Stimulated activated CD4-positive, alpha-beta T cell treated with anti-CD3 and anti-CD28 coated beads, Interleukin-12 subunit alpha, Interleukin-12 subunit beta, amount 100 ng/mL, for 4 hours (primary cell): ENCODE data around the gene RBPJL.

Experiments used
- DNase-seq: peaks from one replicate; pipeline ENCODE4 v3.0.0-alpha.2; 2020

The RBPJL gene

DNA sequence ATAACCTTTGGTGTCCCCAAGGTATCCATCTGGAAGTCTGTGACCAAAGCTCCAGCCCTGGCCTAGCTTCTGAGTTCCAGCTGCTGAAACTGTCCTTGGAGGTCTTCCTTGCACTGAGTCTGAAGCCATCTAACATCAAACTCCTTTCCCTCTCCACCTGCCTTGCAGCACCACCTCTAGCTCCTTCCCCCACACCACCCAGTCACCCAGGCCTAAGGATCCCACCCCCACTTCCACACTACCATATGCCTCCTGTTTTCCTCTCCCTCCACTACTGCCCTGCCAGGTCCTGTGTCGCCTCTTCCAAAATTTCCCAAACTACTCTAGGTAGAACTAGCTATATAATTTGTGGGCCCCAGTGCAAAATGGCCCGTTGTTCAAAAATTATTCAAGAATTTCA, 12.3 kb downstream of the RBPJL start:
- DNase-seq = no peak

DNA sequence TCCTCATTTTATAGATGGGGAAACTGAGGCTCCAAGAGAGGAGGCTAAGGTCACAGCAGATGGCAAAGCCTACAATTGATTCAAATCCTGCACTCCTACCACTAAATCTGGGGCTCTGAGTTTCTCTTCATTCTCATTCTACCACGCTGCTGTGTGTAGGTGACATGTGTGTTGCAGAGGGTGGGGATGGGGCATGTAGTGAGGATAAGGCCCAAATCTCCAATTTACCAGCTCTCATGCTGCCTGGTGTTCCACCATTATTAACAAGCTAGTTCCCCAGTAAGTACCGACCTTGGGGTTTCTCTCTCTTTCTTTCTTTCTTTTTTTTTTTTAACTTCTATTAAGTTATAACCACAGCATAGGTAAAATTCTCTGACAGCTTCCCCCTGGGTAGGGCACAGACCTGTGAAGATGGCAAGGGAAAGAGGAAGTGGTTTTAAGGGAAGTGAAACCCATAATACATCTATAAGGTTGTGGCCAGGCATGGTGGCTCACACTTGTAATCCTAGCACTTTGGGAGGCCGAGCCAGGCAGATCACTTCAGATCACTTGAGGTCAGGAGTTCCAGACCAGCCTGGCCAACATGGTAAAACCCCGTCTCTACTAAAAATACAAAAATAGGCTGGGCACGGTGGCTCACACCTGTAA, 14.4 kb downstream of the RBPJL start:
- DNase-seq = no peak

DNA sequence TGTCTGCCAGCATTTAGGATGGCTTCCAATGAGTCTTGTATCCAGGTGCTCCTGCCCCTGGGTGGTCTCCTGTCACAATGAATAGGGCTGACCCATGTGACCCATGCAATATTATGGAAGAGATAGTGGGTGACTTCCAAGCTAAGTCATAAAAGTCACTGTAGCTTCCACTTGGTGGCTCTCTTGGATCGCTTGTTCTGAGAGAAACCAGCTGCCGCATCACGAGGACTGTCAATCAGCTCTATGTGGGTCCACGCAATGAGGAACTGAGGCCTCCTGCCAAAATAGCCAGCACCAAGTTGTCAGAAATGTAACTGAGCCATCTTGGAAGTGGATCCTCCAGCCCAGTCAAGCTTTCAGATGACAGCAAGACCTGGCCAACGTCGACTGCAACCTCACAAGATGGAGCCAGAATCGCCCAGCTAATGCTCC, 16.3 kb downstream of the RBPJL start:
- no peak for DNase-seq

DNA sequence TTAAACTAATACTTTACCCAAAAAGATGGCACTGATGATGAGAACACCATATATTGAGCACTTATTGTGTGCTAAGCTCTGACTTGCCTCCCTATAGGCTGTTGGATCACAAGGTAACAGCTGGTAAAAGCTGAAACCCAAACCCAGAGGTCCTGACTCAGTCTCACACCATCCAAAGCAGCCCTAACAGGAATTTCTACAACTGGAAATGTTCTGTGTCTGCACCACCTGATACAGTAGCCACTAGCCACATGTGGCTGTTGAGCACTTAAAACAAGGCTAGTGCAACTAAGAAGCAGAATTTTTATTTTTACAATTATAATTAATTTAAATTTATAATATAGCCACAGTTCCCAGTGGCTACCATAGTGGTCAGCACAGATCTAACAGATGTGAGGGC, 17.1 kb downstream of the RBPJL start:
- no peak for DNase-seq

DNA sequence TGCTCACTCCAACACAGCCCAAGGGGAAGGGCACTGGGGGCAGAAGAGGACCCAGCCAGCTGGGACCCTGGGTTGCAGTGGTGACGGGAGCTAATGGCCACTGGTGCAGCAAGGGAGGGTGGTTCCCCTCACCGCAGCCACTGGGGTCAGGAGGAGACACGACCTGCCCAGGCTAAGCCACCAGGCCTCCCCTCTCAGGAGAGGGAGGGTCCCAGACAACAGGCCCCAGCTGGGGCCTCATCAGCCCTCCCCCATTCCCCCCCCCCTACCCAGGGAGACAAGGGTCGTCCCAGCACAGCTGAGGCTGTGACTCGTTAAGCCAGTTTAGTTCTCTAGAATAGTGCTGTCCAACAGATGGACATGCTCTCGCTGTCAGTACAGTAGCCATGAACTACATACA, 18.7 kb downstream of the RBPJL start:
- DNase-seq = no peak

DNA sequence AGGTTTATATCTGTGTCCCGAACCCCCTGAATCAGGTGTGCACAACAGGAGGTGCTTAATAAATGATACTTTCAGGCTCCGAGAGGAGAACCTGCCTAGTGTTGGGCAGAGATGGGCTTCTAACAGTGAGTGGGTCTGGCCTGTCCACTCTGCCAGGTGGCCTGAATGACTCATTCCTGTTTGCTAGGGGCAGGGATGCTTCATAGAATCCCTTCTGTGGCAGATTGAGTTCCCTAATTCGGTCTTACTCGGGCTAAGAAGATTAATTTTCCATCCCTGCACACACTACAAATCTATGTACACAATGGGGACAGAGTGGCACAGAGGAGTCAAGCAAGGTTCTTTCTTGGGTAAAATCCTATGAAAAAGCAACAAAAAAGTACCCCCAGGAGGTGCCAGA, 21.8 kb downstream of the RBPJL start:
- no peak for DNase-seq

DNA sequence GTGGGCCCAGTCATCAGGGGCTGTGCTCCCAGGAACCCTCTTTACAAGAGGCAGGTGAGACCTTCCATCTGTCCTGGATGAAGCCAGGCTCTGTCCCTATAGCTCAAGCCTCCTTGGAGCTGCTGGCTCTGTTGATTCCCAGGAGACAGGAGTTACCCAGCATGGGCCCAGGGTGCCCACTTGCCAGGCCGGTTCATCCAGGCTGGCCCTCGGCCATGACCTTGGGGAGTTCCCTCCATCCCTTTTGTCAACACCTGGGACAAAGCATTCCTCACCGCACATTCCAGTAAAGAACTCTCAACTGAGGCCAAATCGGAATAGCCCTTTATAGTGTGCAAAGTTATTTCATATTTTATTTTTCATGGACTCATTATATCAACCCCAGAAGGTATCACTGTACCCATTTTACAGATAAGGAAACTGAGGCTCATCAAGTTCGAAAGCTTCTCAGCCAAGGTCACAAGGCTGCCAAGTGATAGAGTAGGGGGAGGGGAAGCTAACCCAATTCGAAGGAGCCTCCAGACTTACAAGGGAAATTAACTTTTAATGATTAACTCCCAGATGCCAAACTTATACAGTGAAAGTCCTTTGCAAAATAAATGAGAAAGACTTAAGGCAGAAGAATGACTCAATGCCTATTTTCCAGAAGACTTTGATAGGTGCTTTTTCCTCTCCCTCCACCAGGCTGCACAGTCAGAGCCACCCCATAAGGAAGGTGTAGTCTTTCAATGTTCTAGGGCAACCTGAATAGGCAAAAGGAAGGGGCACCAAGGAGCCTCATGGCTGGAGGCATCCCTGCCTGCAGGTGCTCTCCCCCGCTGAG, 23.1 kb downstream of the RBPJL start:
- no peak for DNase-seq

DNA sequence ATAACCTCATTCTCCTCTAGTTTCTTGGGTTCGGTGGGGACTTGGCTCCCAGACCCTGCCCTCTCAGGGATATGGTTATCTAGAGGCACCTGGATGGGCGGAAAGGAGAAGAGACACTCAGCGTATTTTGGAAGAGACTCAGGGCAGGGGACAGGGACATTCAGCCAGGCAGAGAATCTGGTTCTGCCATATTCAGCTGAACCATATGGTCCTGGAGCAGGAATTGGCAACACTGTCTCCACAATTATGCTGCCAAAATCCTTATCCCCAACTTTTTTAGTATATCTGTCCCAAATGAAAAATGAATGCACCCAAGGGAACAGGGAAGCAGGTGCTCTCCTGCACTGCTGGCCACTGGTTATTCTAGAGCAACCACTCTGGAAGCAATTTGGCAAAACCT, 23.8 kb downstream of the RBPJL start:
- no peak for DNase-seq

DNA sequence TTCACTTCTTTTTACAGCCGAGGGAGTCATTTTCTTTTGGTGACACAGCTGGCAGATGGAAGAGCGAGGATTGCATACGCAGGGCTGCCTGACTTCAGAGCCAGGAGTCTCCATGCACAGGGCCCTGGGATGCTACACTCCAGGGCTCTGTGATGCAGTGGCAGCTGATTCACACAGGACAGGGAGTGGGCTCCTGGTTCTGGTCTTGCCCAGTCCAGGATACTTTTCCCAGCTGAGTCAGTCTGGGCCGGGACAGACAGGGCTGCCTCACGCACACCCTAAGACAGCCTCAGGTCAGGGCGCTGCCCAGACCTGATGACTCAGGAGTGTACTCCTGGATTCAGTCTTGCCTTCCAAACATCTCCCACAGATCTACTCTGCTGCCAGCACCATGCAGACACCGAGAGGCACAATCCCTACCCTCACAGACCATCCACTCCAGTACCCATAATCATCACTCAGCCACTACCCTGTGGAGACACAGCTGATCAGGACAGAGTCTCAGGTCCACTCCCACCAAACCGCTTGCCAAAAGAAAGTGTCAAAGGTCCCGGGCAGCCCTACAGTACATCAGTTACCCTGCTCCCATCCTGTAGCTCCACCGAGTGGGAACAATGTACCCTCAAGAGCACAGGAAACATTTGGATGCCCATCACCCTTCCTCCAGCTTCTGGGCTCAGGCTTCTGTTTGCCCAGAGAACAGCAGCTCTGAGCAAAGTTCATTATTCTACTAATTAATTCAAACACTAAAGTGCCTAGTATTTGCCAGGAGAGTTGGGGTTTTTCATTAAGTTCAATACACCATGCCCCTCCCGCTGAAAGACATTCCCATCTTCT, 30.1 kb downstream of the RBPJL start:
- DNase-seq = no peak

DNA sequence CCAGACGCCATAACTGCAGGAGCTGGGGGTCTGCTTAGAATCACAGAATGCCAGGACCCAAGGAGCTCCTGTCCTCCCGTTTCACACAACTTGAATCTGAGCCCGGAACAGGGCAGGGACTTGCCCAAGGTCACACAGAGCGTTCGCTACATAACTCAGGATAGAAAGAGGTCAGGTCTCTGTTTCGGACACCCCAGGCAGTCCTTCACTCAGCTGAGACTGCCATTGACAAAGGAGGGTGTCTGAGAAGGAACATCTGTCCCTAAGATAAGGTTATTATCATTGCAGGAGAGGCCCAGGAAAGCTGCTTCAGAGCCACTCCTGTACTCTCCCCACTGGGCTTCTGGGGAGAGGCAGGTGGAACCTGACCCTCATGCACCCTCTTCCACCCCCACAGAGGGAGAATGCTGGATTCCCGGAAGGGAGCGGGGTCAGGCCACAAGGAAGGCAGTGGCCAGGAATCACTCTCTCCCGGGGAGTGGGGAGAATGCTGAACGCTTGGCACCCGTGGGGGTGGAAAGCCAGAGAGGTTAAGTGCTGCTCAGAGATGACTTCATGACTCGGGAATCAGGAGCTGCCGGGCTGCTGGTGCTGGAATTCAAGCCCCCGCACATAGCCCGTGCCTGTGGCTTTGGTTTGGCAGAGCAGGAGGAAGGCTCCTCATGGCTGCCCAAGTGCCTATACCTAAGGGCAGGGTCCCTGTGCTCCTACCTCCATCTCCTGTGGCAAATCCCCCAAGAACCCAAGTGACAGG, 30.9 kb downstream of the RBPJL start:
- no peak for DNase-seq

DNA sequence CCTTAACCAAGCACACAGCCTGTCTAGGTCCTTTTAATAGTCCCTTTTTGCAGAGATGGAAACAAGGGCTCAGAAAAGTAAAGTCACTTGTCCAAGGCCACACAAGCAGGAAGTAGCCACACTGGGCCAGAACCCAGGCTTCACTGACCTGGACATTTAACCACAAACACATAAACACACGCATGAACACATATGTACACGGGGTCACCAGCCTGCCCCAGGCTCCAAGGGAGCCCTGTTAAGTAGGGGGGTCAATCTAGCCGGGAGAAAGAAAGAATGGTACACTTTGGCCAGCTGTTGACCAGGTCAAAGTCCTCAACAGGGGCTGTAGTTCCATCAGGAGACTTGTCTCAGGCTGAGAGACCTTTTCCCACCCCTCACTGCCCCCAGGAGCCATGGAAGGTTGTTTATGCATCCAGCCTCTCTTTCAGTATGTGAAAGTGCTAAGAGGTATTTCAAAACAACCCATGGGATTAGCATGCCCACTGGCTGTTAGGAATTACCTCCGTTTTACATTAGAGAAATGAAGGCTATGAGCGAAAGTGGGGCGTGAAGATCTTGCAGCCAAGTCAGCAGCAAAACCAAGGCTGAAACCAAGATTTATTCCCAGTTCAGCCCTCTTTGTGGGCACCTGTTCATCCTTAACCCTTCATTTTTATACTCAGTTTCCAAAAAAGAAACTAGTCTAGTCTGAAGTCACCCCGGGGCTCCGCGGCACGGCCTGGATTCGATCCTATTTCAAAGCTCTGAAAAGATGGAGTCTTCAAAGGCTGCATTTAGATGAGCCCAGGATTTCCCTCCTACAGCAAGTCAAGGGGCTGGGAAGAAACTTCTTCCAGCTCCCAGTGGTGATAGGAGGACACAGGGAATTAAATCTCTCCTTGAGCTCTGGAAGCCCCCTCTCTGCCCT, 31.7 kb downstream of the RBPJL start:
- DNase-seq = no peak

DNA sequence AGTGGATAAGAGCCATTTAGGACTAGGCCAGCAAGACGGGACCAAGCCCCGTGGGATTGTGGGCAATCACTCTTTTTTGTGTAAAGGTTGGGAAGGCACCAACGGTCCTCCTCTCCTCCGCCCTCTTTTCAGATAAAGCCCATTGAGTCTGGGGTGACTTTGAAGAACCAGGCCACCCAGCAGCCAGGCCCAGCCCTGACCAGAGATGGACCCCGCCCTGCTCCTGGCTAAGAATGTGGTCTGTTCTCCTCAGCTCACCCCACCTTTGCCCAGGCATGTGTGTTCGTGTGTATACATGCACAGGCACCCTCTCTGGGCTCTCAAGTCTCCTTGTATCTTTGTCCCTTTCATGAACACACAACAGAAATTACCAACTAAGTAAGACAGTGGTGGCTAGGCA, 32.4 kb downstream of the RBPJL start:
- no peak for DNase-seq

DNA sequence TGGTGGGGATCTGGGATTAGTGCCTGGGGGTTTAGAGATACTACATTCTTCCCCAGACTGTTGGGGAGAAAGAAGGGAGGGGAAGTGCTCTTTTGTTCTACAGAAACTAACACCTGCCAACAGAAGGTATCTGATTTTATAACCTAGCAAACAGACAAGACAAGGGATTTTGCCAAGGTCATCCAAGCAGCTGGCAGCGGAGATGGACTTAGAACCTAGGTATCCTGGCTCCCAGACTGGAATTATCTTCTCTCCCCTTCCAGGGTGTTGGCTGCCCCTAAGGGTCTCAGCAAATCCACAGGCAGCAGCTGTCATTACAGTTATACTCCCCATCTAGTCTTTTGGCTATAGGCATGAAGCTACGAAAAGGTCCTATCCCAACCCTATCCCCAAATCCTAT, 33.2 kb downstream of the RBPJL start:
- DNase-seq = no peak

DNA sequence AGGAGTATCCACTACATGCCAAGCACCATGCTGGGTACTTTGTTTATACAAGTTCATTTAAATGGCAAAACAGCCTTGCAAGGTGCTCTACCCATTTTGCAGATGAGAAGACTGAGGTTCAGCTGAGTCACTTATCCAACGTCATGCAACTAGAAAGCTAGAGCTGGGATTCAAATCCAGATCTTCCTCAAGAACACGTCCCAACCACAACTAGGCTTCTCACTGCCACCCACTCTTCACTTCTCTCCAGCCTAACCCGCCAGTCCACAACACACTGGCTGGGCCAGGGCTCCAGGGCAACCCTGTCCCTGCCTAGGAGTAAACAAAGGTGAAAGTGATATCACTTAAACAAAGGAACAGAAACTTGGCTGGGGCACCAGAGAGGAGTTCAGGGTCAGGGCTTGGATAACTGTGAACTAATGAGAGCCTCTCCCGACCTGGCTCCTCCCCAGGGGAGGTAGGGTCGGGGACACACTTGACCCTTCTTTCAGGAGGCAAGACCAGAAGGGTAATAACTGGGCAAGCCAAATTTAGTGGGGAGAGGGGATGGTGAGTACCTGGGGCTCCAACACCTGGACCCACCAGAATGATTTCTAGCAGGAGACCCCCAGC, 33.7 kb downstream of the RBPJL start:
- DNase-seq = no peak

DNA sequence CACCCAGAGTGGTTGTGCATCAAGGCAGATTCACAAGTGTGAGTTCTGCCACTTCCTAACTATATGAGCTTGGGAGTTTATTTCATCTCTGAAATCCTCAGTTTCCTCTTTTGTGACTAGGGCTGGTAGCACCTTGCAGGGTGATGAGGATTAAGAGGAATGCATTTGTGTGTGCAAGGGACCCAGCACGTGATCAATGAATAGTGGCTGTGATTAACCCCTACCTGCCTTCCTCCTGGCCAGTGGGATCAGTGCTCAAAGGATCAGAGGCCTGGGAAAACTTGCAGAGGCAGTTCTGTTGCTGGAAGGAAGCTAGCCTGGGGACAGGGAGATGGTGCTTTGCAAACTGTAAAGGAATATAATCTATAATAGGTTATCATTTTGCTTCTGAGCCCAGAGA, 34.3 kb downstream of the RBPJL start:
- no peak for DNase-seq

DNA sequence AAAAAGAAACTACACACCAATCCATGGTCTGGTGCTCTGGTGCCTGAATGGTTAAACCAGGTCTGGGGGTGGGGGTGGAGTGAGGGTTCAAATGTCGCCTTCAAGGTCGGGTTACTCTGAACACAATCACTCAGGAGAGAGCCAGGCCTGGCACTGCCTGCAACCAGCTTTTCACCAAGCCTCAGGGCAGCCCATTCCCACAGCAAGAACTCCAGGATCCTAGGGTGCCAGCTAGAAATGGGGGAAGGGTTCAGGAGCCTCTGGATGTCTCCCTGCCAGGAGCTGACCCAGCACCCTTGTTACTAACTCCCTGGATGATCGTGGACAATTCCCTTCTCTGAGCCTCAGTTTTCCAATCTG, 34.9 kb downstream of the RBPJL start:
- no peak for DNase-seq

DNA sequence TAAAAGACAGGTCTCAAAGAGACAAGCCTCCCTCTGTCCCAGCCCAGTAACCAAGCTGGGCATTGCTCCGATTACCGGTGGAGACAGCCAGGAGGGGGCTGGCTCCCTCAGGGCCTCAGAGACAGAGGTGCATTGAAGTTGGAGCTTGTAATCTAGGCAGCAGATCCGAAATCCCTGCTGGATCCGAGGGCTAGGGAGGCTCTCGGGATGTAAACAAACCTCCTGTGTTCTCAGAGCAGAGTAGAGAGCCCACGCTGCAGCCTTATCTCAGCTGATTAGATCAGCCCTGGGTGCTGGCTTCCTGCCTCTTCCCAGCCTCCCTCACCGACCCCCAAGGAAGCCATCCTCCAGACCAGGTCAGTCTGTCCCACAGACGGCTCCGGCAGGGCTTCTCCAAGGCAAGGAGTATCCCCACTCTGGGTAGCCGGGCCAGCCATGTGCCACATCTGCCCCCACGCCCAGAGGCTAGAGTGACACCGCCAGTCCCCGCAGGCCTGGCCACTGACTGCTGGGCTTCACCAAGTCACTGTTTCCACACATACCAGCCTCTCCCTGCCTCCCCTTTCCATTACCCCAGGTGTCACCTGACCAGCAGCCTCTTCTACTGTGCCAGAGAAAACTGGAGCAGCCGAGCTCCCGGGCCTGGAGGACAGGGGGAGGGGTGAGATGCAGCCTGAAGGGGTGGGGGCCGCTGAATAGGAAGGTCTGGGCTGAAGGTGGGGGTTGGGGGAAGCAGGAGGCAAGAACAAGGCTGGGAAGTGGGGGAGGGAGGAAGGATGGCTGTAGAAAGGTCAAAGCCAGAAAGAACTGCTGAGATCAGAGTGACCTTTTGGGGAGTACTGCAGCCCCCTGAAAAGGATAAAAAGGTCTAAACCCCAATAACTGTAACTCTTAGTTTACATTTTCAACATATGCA, 35.6 kb downstream of the RBPJL start:
- DNase-seq = no peak

DNA sequence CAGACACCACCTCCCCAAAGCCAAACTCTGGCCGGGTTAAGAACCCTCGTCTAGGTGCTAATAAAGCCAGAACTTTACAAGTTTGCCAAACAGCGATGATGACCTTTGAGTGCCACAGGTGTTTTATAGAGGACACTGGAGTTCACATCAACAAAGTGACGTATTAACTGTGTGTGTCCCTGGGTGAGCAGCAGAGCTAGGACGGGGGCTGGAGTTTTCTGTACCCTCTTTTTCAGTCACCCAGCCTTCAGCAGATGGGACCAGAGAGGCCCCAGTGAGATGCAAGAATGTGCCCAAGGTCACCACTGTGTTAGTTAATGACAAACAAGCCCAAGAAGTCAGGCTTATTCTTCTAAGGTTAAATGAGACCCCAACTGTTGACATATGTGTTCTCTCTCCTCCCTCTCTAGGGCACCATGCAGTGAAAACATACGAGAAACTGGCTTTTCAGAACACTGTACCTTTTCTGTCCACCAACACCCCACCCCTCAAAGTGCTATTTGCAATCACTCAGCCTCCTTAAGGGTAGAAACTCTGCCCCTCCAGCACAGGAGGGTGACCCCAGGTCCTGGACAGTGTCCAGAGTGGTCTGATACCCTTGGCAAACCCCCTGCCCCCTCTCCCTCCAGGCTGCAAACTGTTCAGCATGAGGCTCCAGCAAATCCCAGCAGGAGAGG, 36.4 kb downstream of the RBPJL start:
- DNase-seq = no peak

DNA sequence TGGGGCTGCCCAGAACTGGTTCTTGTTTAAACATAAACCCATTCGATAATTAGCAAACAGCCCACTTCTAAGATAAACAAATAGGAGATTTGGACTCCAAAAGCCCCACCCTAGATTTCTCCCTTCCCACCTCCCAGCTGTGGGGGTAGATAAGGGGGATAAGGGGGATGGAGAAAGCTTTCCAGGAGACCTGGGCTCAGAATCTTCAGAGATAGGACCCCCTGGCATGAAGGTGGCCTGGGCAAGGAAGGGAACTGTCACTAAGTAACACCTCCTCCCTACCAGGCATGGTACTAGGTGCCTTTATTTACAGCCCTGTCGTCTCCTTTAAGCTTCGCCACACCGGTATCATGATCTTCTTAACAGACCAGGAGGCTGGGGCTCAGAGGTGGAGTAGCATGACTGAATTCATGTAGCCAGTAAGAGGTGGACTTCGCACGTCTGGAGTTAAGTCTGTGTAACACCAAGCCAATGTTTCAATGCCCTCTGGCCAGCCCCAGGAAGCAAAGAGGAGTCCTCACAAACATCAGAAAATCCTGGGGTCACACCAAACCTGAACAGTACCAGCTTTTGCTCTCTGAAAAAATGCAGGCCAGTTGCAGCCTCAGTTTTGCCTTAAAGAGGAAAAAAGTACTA, 37.0 kb downstream of the RBPJL start:
- DNase-seq = no peak
